Endothelial cell of umbilical vein (primary cell): ENCODE results near the gene CLEC4E.

Experiments
- CTCF ChIP-seq, 2 donors: IDR thresholded peaks; 1 replicate in 1 of 2; 2 replicates in 1 of 2; pipeline ENCODE4 v1.5.1; 2011; ENCODE audit warnings: low read length in 2 of 2, mild to moderate bottlenecking in 2 of 2, moderate library complexity in 2 of 2, control low read depth in 1 of 2, inconsistent platforms in 1 of 2, low read depth in 1 of 2; ENCODE audit not compliant: insufficient read depth in 1 of 2; ENCODE audit errors: extremely low read depth in 1 of 2
- FOS ChIP-seq: IDR thresholded peaks from 2 replicates; pipeline ENCODE4 v1.6.1; 2011; ENCODE audit warnings: mild to moderate bottlenecking, low read length, moderate library complexity, borderline replicate concordance; ENCODE audit not compliant: insufficient read depth
- JUN ChIP-seq: IDR thresholded peaks from 2 replicates; pipeline ENCODE4 v1.6.1; 2011; ENCODE audit warnings: borderline replicate concordance, low read depth; ENCODE audit not compliant: insufficient read length, insufficient read depth
- POLR2AphosphoS5 ChIP-seq: IDR thresholded peaks from 2 replicates; pipeline ENCODE4 v1.6.1; 2012; ENCODE audit warnings: low read depth, mild to moderate bottlenecking, control low read depth, low read length, moderate library complexity; ENCODE audit not compliant: insufficient read depth

- TF ChIP-seq CTCF (IDR thresholded peaks at IDR 0.05; ENCODE audit: extremely low read depth in 1 of 2, insufficient read depth in 1 of 2, low read depth in 1 of 2, low read length in 2 of 2) (no peak), POLR2AphosphoS5 (no peak), JUN (no peak), FOS (no peak)
These were observed 8.7 kb upstream of the CLEC4E start for GRCh38 chr12:8549381-8549780.
